NOMO-1 (cell line): ENCODE measurements around the gene CCDC174.

ENCODE experiments used
- DNase-seq, 2 experiments: peaks; one replicate each; lab custom pipeline; 2025; ENCODE audit not compliant: unreplicated experiment in 2 of 2; lab: John Stamatoyannopoulos, UW

The CCDC174 gene

DNA sequence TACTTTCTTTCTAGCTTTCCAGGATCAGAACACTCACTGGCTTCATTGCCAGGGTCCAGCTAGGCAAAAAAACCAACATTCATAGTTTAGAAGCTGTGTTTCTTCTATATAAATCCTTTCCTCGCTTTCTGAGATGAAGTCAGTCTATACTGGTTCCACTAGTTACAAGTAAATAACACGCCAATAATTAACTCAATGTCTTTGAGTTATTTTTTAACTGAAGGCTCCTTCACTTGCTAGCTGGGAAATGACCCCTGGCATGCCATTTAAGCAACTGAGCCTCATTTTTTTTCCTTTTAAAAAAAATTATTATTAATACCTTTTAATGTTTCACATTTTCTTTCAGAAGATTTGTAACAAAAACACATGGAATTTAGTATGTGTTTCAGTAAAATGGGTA is 2.1 kb upstream of the CCDC174 start:
- no peak for DNase-seq

DNA sequence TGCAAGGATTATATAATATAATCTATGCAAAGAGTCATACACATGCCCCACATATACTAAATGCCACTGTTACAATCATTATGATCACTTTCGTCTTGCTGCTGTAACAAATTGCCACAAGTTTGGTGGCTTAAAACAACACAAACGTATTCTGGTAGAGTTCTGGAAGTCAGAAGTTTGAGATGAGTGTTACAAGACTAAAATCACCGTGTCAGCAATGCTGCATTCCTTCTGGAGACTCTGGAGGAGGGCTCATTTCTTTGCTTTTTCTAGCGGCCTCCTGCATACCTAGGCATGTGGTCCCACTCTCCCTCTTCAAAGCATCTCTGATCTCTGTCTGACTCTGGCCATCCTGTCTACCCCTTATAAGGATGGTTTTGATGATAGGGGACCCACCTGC is 1.4 kb upstream of the CCDC174 start:
- DNase-seq: no peak

DNA sequence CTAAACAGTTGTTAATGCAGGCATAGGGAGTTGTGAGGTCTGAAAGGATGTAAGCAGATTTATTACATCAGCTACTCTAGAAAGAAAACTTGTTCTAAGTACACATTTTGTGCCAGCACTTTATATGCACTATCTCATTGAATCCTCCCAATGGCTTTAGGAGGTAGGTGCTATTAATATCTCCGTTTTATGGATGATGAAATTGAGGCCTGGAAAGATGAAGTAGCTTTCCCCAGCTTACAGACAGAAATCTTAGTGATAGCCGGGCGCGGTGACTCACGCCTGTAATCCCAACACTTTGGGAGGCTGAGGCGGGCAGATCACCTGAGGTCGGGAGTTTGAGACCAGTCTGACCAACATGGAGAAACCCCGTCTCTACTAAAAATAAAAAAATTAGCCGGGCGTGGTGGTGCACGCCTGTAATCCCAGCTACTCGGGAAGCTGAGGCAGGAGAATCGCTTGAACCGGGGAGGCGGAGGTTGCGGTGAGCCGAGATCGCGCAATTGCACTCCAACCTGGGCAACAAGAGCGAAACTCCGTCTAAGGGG is 872 bp downstream of the CCDC174 start:
- DNase-seq: peak in 1 of 2 experiments; percentile 8

DNA sequence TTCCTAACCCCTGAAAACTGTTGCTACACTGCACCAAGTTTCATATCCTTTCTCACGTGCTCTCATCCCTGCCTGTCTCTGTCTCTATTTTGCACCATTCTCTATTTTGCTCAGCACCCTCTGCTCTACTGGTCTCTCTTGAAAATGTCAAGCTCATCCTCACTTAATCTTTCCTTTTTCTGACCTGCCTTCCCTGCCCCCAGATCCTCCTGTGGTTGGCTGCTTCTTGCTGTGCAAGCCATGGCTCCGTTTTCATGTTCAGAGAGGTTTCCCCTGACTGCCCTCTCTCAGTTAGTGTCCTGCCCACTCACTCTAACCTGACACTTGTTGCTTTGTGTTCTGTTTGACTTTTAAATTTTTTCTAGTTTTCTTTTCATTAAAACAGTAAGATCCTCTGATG is 6.0 kb downstream of the CCDC174 start:
- DNase-seq: no peak

- DNase-seq: no peak
Measured at GRCh38 chr3:14658978-14659377, 7.4 kb downstream of the CCDC174 start.

DNA sequence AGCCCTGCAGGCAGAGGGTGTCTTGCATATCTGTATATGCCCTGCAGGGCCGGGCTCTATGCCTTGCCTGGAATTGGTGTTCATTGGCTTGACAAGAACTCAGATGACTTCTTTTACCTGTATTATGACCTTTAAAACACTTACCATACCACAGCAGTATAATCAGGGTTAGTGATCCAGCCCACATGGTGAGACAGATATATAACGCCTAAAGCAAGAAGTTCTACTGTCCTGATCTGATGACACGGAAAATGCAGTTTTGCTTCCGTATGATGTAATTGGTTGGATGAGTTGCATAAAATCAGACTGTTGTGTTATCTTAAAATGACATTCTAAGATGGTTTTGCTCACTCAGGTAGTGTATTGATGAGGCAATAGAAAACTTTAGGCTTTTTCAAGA is 9.4 kb downstream of the CCDC174 start:
- DNase-seq: no peak

GRCh38 chr3:14663396-14664135 is 12.0 kb downstream of the CCDC174 start:
- DNase-seq: no peak

DNA sequence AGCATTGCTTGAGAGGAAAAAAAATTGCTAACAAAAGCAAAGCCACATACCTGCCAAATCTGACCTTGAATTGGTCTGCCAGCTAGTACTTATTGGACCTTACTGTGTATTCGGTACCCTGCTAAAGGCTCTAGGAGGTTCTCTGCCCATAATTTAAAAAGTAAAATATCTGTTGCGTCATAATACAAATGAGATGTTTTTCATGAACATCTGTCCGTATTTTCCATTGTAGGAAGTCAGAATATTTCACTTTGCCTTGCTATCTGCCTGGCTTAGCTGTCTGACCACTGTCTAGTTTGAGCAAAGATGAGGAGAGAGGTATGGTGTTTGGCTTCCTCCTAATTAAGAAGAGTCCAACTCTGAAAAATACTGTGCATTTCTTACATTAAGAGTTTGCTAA is 12.6 kb downstream of the CCDC174 start:
- no peak for DNase-seq

DNA sequence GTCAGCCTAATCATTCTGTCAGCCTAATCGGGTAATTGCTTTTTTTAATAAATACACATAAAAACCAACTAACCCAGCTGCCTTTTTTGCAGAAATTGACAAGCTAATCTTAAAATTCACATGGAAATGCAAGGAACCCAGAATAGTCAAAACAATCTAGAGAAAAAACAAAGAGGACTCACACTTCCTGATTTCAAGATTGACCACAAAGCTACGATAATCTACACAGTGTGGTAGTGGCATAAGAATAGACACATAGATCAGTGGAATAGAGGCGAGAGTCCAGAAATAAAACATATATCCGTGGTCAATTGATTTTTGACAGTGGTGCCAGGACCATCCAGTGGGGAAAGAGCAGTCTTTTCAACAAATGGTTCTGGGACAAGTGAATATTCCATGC is 21.0 kb downstream of the CCDC174 start:
- DNase-seq: peak in 1 of 2 experiments; percentile 42

GRCh38 chr3:14674841-14675240 is 23.3 kb downstream of the CCDC174 start, which contains the start of gene C3orf20:
Gene C3orf20, plus strand, starts transcription at chr3:14675141. Its CDS starts 7,573 bp downstream, at chr3:14682714.
- DNase-seq: no peak

DNA sequence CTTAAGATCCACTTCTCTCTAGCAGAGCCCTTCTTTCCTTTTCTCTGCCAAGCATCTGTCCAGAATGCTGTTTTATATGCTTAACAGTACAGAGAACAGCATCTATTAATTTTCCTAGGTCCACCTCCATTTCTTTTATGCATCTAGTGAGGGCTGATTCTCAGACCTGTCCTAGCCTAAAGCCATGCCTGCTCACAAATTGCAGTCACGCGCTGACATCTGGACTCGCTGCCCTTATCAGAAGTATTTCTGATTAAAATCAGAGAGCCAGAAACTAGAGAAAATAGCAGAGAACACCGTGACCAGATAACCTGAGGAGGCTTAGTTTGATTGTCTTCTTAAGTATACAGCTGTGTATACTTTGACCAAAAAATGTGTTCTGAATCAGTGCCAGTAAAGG is 25.3 kb downstream of the CCDC174 start:
- DNase-seq: no peak

GRCh38 chr3:14678015-14678503 is 26.5 kb downstream of the CCDC174 start:
- DNase-seq: peak in 1 of 2 experiments; percentile 24

DNA sequence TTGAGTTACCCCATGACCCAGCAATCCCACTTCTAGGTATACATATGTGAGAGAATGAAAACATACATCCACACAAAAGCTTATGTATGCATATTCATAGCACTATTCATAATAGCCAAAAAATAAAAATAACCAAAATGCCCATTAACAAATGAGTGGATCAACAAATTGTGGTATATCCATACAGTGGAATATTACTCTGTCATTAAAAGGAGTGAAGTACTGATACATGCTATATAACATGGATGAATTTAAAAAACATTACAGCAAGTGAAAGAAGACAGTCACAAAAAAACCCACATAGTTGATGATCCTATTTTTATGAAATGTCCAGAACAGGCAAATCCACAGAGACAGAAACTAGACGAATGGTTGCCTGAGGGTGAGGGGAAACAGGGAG is 28.6 kb downstream of the CCDC174 start:
- no peak for DNase-seq

DNA sequence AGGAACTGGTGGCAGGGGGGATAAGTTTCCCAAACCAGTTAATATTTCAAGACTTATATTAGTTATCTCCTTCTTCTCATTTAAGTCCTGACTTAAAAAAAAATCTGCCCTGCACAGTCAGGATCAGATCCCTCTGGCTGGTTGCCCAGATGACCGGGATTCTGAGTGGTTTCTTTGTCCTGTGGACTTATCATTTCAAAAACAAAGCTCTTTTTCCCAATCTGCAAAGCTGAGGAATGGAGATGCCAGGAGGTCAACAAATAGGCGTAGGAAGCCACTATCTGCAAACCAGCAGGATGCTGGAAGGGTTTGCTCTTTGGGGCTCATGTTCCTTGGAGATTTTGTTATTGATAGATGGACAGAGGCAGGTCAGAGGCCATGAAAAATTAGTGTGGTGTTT is 29.2 kb downstream of the CCDC174 start:
- no peak for DNase-seq

- no peak for DNase-seq
Measured at GRCh38 chr3:14684447-14684846, 32.9 kb downstream of the CCDC174 start.

DNA sequence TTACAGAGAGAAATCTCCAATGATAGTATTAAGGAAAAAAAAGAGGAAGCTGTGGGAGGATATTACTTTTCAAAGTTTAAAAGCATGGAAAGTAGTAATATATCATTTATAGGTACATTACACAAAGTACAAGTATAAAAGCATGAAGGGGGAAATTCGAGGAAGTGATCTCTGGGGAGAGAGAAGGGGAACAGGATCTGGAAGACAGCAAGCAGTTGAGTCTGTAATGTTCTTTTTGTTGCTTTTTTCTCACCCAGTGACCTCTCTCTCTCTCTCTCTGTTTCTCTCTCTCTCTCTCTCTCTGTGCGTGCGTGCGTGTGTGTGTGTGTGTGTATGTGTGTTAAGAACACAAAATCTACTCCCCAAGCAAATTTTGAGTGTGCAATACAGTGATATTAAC is 33.6 kb downstream of the CCDC174 start:
- DNase-seq: peak; percentile 43 to 73

- DNase-seq: peak in 1 of 2 experiments; percentile 36
Measured at GRCh38 chr3:14687360-14687759, 35.8 kb downstream of the CCDC174 start.

DNA sequence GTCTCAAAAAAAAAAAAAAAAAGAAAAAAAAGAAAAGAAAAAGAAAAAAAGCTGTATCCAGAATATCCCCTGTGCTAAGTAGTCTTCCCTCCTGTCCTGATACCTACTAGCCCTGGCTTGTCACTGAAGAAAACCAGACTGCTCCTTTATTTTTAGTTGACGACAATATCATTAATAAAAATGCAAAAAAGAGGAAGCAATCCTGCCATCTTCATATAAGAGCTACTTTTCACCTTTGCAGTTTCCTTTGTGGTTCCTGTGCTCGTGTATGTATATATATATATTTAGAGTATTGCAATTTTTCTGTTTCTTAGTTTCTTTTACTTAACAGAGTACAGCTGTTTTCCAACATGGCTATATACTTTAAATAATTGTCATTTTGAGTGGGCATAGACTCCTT is 37.0 kb downstream of the CCDC174 start:
- DNase-seq: peak; percentile 24 to 58

DNA sequence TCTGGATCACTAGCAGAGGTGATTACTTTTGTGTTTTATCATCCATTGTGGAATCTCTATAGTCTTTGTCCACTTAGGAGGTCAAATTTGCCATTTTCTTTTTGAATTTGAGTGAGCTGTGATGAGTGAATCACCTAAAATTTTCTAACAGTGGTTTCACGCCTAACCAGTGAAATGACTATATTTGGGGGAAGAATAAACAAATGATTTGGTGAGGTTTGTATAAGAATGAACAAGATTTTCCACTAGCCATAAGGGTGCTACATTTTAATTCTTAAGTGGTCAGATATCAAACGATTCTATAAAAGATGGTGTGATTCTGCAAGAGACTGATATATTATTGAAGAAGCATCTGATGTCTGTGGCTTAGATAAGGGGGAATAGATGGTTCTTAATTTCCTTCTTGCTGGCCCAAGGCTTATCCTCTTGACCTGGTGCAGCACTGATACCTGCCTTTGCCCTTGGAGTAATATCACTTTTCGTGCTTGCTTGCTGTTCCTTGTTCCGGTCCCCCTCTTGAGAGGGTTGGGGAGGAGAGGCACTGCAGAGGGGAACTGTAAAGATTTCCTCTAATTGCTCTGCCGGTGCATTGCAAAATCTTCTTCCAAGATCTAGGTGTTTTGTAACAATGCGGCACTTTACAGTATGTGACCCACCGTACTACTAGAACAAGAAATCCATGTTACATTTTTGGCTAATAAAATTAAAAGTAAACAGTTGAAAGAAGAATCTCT is 37.9 kb downstream of the CCDC174 start:
- DNase-seq: peak; percentile 56 to 82

DNA sequence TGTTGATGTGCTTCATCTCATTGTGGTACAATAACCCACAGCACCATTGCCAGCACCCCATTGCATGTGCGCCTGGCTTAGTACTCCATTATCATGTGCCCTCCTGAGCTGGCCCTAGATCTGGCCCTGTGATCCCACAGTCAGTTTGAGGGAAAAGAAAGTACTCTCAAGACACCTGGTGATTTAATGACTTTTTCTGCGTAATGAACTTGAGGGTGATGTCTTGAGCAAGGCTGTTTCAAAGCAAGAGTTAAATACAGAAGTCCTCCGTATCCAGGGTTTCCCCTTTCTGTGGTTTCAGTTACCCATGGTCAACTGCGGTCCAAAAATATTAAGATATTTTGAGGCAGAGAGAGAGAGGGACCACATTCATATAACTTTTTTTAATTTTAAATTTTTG is 39.7 kb downstream of the CCDC174 start:
- peak; percentile 66 to 92 for DNase-seq

- peak in 1 of 2 experiments; percentile 26 for DNase-seq
Measured at GRCh38 chr3:14691719-14692118, 40.2 kb downstream of the CCDC174 start.
